Stimulated activated CD4-positive, alpha-beta T cell treated with anti-CD3 and anti-CD28 coated beads, Interleukin-15, amount 100 ng/mL, for 48 hours (primary cell): ENCODE measurements around the gene WDFY3.

Source experiments
- DNase-seq, 2 donors: peaks; one replicate each; pipeline ENCODE4 v3.0.0-alpha.2; 2020; ENCODE audit warnings: low read depth in 2 of 2

WDFY3 gene

DNA sequence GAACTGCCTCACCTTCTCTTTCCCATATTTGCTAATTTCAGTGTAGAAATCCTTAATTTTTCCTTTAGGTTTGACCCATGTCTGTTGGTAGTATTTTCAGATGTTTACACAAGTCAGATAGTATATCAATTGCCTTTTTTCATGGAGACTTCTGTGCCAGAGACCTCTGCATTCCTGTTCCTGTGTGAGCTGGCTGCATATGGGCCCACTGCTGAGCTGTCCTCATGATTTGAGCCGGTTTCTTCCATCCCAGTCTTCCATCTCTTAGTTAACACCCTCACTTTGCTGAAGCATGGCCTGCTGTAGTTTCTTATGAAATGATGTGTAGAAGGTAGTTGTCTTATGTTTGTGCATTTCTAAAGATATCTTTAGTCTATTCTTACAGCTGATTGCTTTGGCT, 343.5 kb downstream of the WDFY3 start:
- DNase-seq: no peak
